Thoracic aorta (tissue), 2 donors: ENCODE results near the gene NDUFS6. TPM values are rescaled to one million over a fixed set of nuclear protein-coding genes. Genes with fewer than 3 reads are reported as not detected.

ENCODE experiments used
- ATAC-seq: fragments of 150-250 bp; one replicate; pipeline ENCODE4 v1.8.0; 2017; ENCODE audit warnings: low read depth; ENCODE audit not compliant: insufficient number of reproducible peaks, low FRiP score
- DNase-seq: peaks from one replicate; pipeline ENCODE4 v3.0.0-alpha.2; 2020; ENCODE audit warnings: low spot score
- H3K27ac ChIP-seq, 2 donors: fragments of 200-600 bp; sonication (generic); 1 replicate in 1 of 2; 2 replicates in 1 of 2; pipeline ENCODE4 v1.5.1; 2016; ENCODE audit warnings: mild to moderate bottlenecking in 2 of 2, moderate library complexity in 2 of 2
- H3K27me3 ChIP-seq: fragments of 200-600 bp; sonication (generic); replicated peaks from 2 replicates; pipeline ENCODE4 v1.6.0; 2016; ENCODE audit warnings: mild to moderate bottlenecking; ENCODE audit not compliant: insufficient read depth
- H3K36me3 ChIP-seq: fragments of 200-600 bp; sonication (generic); one replicate; pipeline ENCODE4 v1.5.1; 2016
- H3K4me1 ChIP-seq, 2 donors: fragments of 200-600 bp; sonication (generic); 1 replicate in 1 of 2; 2 replicates in 1 of 2; pipeline versions ENCODE4 v1.5.1 to v1.6.0; 2016; ENCODE audit warnings: low read depth in 2 of 2, mild to moderate bottlenecking in 1 of 2; ENCODE audit not compliant: control insufficient read depth in 1 of 2
- H3K4me3 ChIP-seq: fragments of 200-600 bp; sonication (generic); 2 replicates; pipeline ENCODE4 v1.5.1; 2016; ENCODE audit warnings: mild to moderate bottlenecking
- H3K9me3 ChIP-seq: fragments of 200-600 bp; sonication (generic); 2 replicates; pipeline ENCODE4 v1.5.1; 2016
- total RNA-seq, 2 donors: library from RNA; depleted of rRNA; stranded (reverse); fragments of >200 nt; gene quantifications; one replicate each; pipeline versions ENCODE4 v1.1.0 to v1.2.3, GENCODE V29; 2016
- TF ChIP-seq, protein P1 (sequence below): fragments of 200-600 bp; sonication (generic); IDR thresholded peaks from one replicate; pipeline ENCODE4 v1.5.1; 2019; ENCODE audit warnings: antibody characterized with exemption

NDUFS6 gene
- total RNA-seq, 2 donors from 2014 or later: 25.7 to 26.5 TPM

GRCh38 chr5:1770443-1770802 is 30.8 kb upstream of the NDUFS6 start:
- no peak for ATAC-seq

DNA sequence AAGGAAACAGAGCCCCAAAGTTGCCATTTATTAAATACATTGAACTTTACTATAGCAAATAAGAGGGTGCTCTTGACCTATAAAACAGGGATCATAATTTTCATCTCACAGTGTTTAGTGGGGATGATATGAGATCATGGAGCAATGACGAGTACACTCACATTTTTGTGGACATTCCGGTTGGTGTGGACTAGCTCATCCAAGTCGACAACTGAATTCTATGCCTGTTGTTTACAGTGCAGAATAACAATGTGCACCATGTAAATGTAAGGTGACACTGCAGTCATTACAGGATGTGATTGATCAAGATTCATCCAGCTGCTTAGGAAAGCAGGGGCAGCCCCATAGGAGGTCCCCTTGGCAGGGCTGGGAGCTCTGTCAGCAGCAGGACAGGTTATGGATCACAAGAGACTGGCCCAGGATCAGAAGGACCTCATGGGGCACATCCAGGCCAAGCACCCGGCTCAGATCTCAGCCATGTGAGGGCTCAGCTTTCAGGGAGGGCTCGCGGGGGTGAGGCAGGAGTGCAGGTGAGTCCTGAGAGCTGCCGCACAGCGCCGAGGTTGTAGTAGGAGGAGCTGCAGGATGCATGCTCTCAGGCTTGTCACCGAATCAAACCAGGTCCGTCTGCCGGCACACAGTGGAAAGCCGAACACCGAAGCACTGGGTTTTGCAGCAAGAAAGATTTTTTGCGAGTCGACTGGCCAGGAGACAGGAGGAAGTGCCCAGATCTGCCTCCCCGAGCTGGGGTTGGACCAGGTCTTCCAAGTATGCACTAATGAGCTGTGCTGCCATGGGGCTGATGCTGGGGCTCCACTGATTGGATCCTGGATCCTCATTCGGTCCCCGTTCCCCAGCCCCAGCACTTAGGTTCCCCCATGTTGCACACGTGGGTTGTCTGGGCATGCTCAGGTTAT is 29.8 kb upstream of the NDUFS6 start:
- no peak overlapping the region for H3K27ac ChIP-seq
- no peaks in the 10 kb centered on the region for H3K27me3 ChIP-seq
- DNase-seq: no peak

More at GRCh38 chr5:1770443-1770802, 30.8 kb upstream of the NDUFS6 start:
- no peak overlapping the region for H3K4me3 ChIP-seq
- no peaks in the 10 kb centered on the region for H3K4me1 ChIP-seq
- TF ChIP-seq, protein P1, sequence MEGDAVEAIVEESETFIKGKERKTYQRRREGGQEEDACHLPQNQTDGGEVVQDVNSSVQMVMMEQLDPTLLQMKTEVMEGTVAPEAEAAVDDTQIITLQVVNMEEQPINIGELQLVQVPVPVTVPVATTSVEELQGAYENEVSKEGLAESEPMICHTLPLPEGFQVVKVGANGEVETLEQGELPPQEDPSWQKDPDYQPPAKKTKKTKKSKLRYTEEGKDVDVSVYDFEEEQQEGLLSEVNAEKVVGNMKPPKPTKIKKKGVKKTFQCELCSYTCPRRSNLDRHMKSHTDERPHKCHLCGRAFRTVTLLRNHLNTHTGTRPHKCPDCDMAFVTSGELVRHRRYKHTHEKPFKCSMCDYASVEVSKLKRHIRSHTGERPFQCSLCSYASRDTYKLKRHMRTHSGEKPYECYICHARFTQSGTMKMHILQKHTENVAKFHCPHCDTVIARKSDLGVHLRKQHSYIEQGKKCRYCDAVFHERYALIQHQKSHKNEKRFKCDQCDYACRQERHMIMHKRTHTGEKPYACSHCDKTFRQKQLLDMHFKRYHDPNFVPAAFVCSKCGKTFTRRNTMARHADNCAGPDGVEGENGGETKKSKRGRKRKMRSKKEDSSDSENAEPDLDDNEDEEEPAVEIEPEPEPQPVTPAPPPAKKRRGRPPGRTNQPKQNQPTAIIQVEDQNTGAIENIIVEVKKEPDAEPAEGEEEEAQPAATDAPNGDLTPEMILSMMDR: no peak
- H3K36me3 ChIP-seq: no peaks in the 10 kb centered on the region
- no peak for DNase-seq
- H3K27me3 ChIP-seq: no peaks in the 10 kb centered on the region
- no peak overlapping the region for H3K27ac ChIP-seq
- H3K9me3 ChIP-seq: no peaks in the 10 kb centered on the region

DNA sequence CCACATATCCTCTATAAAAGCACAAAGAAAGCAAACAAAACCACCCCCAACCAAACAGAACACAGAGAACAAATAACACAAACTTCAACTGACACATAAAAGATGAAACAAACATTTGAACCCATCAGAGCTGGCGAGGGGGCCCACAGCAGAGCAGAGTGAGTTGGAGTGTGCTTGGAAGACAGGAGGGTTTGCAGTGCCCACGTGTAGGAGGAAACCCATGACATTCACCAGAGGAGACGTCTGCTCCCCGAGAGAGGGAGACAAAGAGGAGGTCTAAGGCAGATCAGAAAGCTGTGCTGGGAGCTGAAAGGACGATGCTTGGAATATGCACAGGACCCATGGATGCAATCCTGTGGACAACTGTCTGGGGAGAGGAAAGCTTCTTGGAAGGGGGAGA is 28.6 kb upstream of the NDUFS6 start:
- Histone ChIP-seq H3K27me3 (no peaks in the 10 kb centered on the region), H3K36me3 (no peaks in the 10 kb centered on the region), H3K4me1 (no peaks in the 10 kb centered on the region), H3K27ac (no peak overlapping the region), H3K9me3 (no peaks in the 10 kb centered on the region), H3K4me3 (no peak overlapping the region)
- ATAC-seq (no peak), DNase-seq (no peak)
- TF ChIP-seq, protein P1: no peak

More for the DNA sequence above, 29.8 kb upstream of the NDUFS6 start:
- Histone ChIP-seq H3K9me3 (no peaks in the 10 kb centered on the region), H3K4me3 (no peak overlapping the region), H3K4me1 (no peaks in the 10 kb centered on the region), H3K36me3 (no peaks in the 10 kb centered on the region)
- no peak for ATAC-seq
- TF ChIP-seq, protein P1: no peak

GRCh38 chr5:1776831-1777230 is 24.4 kb upstream of the NDUFS6 start:
- no peak for DNase-seq
- TF ChIP-seq, protein P1: no peak
- H3K27ac ChIP-seq: no peak overlapping the region
- no peaks in the 10 kb centered on the region for H3K9me3 ChIP-seq
- ATAC-seq: no peak
- H3K27me3 ChIP-seq: no peaks in the 10 kb centered on the region
- no peak overlapping the region for H3K4me3 ChIP-seq
- H3K36me3 ChIP-seq: no peaks in the 10 kb centered on the region
- no peaks in the 10 kb centered on the region for H3K4me1 ChIP-seq

GRCh38 chr5:1777281-1778137 is 23.7 kb upstream of the NDUFS6 start:
- ATAC-seq (no peak), DNase-seq (no peak)
- H3K36me3 ChIP-seq: no peaks in the 10 kb centered on the region
- H3K4me3 ChIP-seq: no peak overlapping the region
- no peaks in the 10 kb centered on the region for H3K9me3 ChIP-seq
- no peak overlapping the region for H3K27ac ChIP-seq
- TF ChIP-seq, protein P1: no peak
- H3K27me3 ChIP-seq: no peaks in the 10 kb centered on the region
- H3K4me1 ChIP-seq: no peaks in the 10 kb centered on the region
